ENCODE results near the gene TEAD4. TPM values are rescaled to one million over a fixed set of nuclear protein-coding genes. Genes with fewer than 3 reads are reported as not detected.

The TEAD4 gene
- total RNA-seq (10 to 100 TPM; 10.9 to 16.1 TPM), polyA plus RNA-seq (ENCODE audit: insufficient read depth, low read depth, low replicate concordance) (9.7 TPM)
- long read RNA-seq, donor 1, transcript TEAD4-202 (13 exons, 1,690 nt): major isoform, 5 of 5 reads
- long read RNA-seq, donor 1, partial matches to known transcripts: 0 of 5 reads
- long read RNA-seq, donor 1, other reads (novel, unspliced or antisense): 0 of 5 reads
- long read RNA-seq, donor 2, partial matches to known transcripts: 0 of 2 reads
- long read RNA-seq, donor 2, other reads (novel, unspliced or antisense): 0 of 2 reads

- TF ChIP-seq, protein P1, sequence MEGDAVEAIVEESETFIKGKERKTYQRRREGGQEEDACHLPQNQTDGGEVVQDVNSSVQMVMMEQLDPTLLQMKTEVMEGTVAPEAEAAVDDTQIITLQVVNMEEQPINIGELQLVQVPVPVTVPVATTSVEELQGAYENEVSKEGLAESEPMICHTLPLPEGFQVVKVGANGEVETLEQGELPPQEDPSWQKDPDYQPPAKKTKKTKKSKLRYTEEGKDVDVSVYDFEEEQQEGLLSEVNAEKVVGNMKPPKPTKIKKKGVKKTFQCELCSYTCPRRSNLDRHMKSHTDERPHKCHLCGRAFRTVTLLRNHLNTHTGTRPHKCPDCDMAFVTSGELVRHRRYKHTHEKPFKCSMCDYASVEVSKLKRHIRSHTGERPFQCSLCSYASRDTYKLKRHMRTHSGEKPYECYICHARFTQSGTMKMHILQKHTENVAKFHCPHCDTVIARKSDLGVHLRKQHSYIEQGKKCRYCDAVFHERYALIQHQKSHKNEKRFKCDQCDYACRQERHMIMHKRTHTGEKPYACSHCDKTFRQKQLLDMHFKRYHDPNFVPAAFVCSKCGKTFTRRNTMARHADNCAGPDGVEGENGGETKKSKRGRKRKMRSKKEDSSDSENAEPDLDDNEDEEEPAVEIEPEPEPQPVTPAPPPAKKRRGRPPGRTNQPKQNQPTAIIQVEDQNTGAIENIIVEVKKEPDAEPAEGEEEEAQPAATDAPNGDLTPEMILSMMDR (IDR thresholded peaks at IDR 0.05): no peak
- TF ChIP-seq POLR2A (IDR thresholded peaks at IDR 0.05): no peak
These were observed at the start of gene TEAD4 for GRCh38 chr12:2959192-2959504. Gene TEAD4 (plus strand): TSS chr12:2959397.

GRCh38 chr12:2912216-2912575 is 47.0 kb upstream of the TEAD4 start:
- H3K27me3 ChIP-seq: no peaks in the 10 kb centered on the region
- TF ChIP-seq POLR2A (IDR thresholded peaks at IDR 0.05): no peak
- TF ChIP-seq, protein P1 (IDR thresholded peaks at IDR 0.05): no peak
- intact Hi-C loops (cut with DNase I; ENCODE audit: low total_unique reads): no loop called here
- H3K27ac ChIP-seq: no peak overlapping the region
- H3K36me3 ChIP-seq (ENCODE audit: low read depth, missing control alignments): no peaks in the 10 kb centered on the region
- 85 to 94% methylated on average over 3 of the region's 3 CpGs for WGBS, 2 donors
- H3K4me1 ChIP-seq: no peaks in the 10 kb centered on the region
- no peak overlapping the region for H3K4me3 ChIP-seq
- DNase-seq: no peak
- H3K9me3 ChIP-seq: no peaks in the 10 kb centered on the region

More at GRCh38 chr12:2959192-2959504, at the start of gene TEAD4:
- intact Hi-C loops (cut with DNase I; ENCODE audit: low total_unique reads): no loop called here
- H3K27ac ChIP-seq: peak within 1 kb of the TSS in 1 of 2 donors; percentile 45
- H3K4me1 ChIP-seq: no peaks in the 10 kb centered on the region
- peak; percentile 44 for DNase-seq
- no peaks in the 10 kb centered on the region for H3K27me3 ChIP-seq
- H3K4me3 ChIP-seq: peak within 1 kb of the TSS; percentile 53 to 58
- 0% methylated on average over 4 of the region's 50 CpGs; no CpG with 5 or more reads in 1 of the 2 donors for WGBS, 2 donors
- no peaks in the 10 kb centered on the region for H3K9me3 ChIP-seq
- H3K36me3 ChIP-seq (ENCODE audit: low read depth, missing control alignments): no peaks in the 10 kb centered on the region

DNA sequence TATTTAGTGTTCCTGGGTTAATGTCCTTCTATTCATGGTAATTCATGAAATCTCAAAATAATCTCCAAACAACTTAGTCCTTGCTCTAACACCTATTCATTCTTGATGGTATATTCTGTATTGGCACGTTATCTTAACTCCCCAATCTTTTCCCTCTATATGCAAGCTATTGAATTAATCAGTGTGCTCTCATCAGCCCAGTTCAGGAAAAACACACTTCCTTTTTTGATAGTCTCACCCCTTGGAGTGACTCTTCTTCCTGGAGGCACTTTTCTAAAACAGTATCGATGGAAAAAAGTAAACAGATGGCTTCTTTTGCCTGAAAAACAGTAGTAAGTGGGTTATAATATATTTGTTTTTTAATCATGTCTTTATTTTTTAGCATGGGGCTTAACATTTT is 39.9 kb upstream of the TEAD4 start:
- Histone ChIP-seq H3K36me3 (ENCODE audit: low read depth, missing control alignments) (no peaks in the 10 kb centered on the region), H3K27ac (no peak overlapping the region), H3K27me3 (no peaks in the 10 kb centered on the region), H3K4me1 (no peaks in the 10 kb centered on the region), H3K9me3 (no peaks in the 10 kb centered on the region), H3K4me3 (no peak overlapping the region)
- TF ChIP-seq, protein P1 (IDR thresholded peaks at IDR 0.05): no peak
- TF ChIP-seq POLR2A (IDR thresholded peaks at IDR 0.05): no peak
- no peak for DNase-seq
- intact Hi-C loops (cut with DNase I; ENCODE audit: low total_unique reads): no loop called here
- WGBS, 2 donors: 85 to 91% methylated on average over 2 of the region's 2 CpGs

- intact Hi-C loops (cut with DNase I; ENCODE audit: low total_unique reads): no loop called here
- Histone ChIP-seq H3K27me3 (no peaks in the 10 kb centered on the region), H3K4me3 (no peak overlapping the region), H3K4me1 (no peaks in the 10 kb centered on the region), H3K9me3 (no peaks in the 10 kb centered on the region), H3K27ac (no peak overlapping the region), H3K36me3 (ENCODE audit: low read depth, missing control alignments) (no peaks in the 10 kb centered on the region)
- DNase-seq: no peak
- TF ChIP-seq, protein P1 (IDR thresholded peaks at IDR 0.05): no peak
- TF ChIP-seq POLR2A (IDR thresholded peaks at IDR 0.05): no peak
- 97 to 98% methylated on average over 2 of the region's 2 CpGs for WGBS, 2 donors
These were observed 36.9 kb upstream of the TEAD4 start for GRCh38 chr12:2922329-2922728.

GRCh38 chr12:2923057-2923456 is 36.1 kb upstream of the TEAD4 start:
- H3K9me3 ChIP-seq: no peaks in the 10 kb centered on the region
- TF ChIP-seq POLR2A (IDR thresholded peaks at IDR 0.05): no peak
- TF ChIP-seq, protein P1 (IDR thresholded peaks at IDR 0.05): no peak
- H3K4me1 ChIP-seq: no peaks in the 10 kb centered on the region
- H3K4me3 ChIP-seq: no peak overlapping the region
- no peaks in the 10 kb centered on the region for H3K27me3 ChIP-seq
- 94 to 95% methylated on average over 9 of the region's 9 CpGs for WGBS, 2 donors
- intact Hi-C loops (cut with DNase I; ENCODE audit: low total_unique reads): no loop called here
- H3K36me3 ChIP-seq (ENCODE audit: low read depth, missing control alignments): no peaks in the 10 kb centered on the region
- H3K27ac ChIP-seq: no peak overlapping the region
- no peak for DNase-seq
